ENCODE measurements around the gene TMEM164.
A peak's percentile ranks its signal among the peaks of the same experiment; 100 is the strongest.

The TMEM164 gene

DNA sequence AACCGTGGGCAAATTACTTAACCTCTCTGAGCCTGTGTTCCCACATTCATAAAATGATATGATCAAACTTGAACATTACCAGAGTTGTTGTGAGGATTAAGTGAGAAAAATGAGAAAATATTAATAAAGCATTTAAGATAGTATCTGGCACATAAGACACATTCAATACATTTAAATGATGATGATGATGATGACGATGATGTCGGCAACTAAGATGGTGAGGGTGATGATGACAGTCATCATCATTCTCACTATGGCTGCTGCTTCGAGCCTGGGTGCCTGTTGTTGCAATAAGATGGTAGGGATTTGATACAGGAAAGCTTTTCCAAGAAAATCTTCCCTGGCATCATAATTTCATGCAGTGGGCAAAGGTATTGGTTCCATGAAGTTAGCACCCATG, 11.1 kb downstream of the TMEM164 start:
- H3K9me3 ChIP-seq (ENCODE audit: control extremely low read depth in 1 of 5, control insufficient read depth in 4 of 5, insufficient read depth in 2 of 5, low read depth in 1 of 5, low read length in 4 of 5): no peaks in the 10 kb centered on the region
- POLR2A ChIA-PET: no interaction called here
- H3K27ac ChIP-seq (ENCODE audit: insufficient read depth in 1 of 2, low read depth in 1 of 2, low read length in 2 of 2, poor library complexity in 1 of 2, severe bottlenecking in 2 of 2): no peak overlapping the region
- WGBS (ENCODE audit: insufficient coverage): 80% methylated on average over 1 of the region's 4 CpGs
- H3K27me3 ChIP-seq (replicated peaks in 2 of 5; ENCODE audit: control insufficient read depth in 4 of 5, insufficient read depth in 5 of 5, low read length in 4 of 5): no peaks in the 10 kb centered on the region
- CTCF ChIA-PET: interaction anchor here (1.0 kb wide), 1 partner anchor 122 kb away, joined by 4 read pairs; no protein-coding TSS in a partner anchor
- H3K36me3 ChIP-seq (ENCODE audit: control insufficient read depth in 4 of 4, insufficient read depth in 4 of 4, low read length in 3 of 4): peaks cover 0 to 22% (median 6%) of the 10 kb centered on the region in 4 experiments
- H3K4me3 ChIP-seq (ENCODE audit: control insufficient read depth in 1 of 7, extremely low read depth in 1 of 7, insufficient read depth in 4 of 7, low read depth in 2 of 7, low read length in 6 of 7): no peak overlapping the region
- no peak for DNase-seq
- peaks cover 0 to 11% (median 7%) of the 10 kb centered on the region in 4 experiments for H3K4me1 ChIP-seq (ENCODE audit: control extremely low read depth in 1 of 4, control insufficient read depth in 4 of 4, insufficient read depth in 4 of 4, low read length in 3 of 4)

DNA sequence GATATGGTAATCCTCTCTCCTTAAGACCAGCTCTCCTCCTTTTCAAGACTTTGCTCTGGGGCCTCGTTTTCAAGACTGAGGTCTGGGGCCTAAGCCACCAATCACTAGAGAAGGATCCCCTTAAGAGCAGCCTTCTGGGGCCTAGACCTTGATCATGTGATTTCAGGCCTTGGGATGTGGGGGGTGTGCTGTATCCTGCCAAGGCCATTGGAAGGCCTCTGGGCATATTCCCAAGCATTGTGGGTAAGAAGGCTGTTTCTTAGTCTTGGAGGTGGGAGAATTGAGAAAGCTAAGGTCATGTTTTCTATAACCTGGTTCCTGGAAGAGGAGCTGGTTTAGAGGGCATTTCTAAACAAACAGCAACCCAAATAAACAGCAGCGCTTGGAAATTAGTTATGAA, 12.1 kb downstream of the TMEM164 start:
- POLR2A ChIA-PET: no interaction called here
- Histone ChIP-seq H3K27me3 (replicated peaks in 2 of 5; ENCODE audit: control insufficient read depth in 4 of 5, insufficient read depth in 5 of 5, low read length in 4 of 5) (no peaks in the 10 kb centered on the region), H3K4me3 (ENCODE audit: control insufficient read depth in 1 of 7, extremely low read depth in 1 of 7, insufficient read depth in 4 of 7, low read depth in 2 of 7, low read length in 6 of 7) (no peak overlapping the region), H3K36me3 (ENCODE audit: control insufficient read depth in 4 of 4, insufficient read depth in 4 of 4, low read length in 3 of 4) (peaks cover 0 to 26% (median 9%) of the 10 kb centered on the region in 4 experiments), H3K9me3 (ENCODE audit: control extremely low read depth in 1 of 5, control insufficient read depth in 4 of 5, insufficient read depth in 2 of 5, low read depth in 1 of 5, low read length in 4 of 5) (no peaks in the 10 kb centered on the region), H3K27ac (ENCODE audit: insufficient read depth in 1 of 2, low read depth in 1 of 2, low read length in 2 of 2, poor library complexity in 1 of 2, severe bottlenecking in 2 of 2) (no peak overlapping the region), H3K4me1 (ENCODE audit: control extremely low read depth in 1 of 4, control insufficient read depth in 4 of 4, insufficient read depth in 4 of 4, low read length in 3 of 4) (peaks cover 0 to 11% (median 7%) of the 10 kb centered on the region in 4 experiments)
- CTCF ChIA-PET: interaction anchor here (0.9 to 1.0 kb wide), 2 partner anchors 24 to 123 kb away, joined by 3 to 4 read pairs; no protein-coding TSS in a partner anchor
- no peak for DNase-seq
- WGBS (ENCODE audit: insufficient coverage): 44% methylated on average over 2 of the region's 2 CpGs

DNA sequence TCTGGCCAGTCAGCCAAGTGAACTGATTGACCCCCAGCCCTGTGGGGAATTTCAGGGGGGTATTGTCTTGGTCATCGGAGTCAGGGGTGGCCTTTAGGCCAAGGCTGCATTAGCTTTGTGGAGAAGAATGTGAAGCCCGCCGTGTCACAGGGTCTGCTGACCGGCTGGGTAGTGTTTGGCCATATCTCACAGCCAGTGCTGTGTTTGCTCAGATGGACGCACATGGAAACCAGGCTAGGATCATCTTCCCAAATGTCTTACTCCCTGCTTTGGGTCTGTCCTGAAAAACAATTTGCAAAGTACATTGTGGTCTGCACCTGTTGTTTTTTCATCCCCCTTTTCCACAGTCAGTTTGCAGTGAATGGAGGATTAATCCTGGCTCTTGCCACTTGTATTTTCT, 13.0 kb downstream of the TMEM164 start:
- no peak for DNase-seq
- Histone ChIP-seq H3K4me3 (ENCODE audit: control insufficient read depth in 1 of 7, extremely low read depth in 1 of 7, insufficient read depth in 4 of 7, low read depth in 2 of 7, low read length in 6 of 7) (no peak overlapping the region), H3K36me3 (ENCODE audit: control insufficient read depth in 4 of 4, insufficient read depth in 4 of 4, low read length in 3 of 4) (peaks cover 0 to 26% (median 11%) of the 10 kb centered on the region in 4 experiments), H3K27ac (ENCODE audit: insufficient read depth in 1 of 2, low read depth in 1 of 2, low read length in 2 of 2, poor library complexity in 1 of 2, severe bottlenecking in 2 of 2) (no peak overlapping the region), H3K9me3 (ENCODE audit: control extremely low read depth in 1 of 5, control insufficient read depth in 4 of 5, insufficient read depth in 2 of 5, low read depth in 1 of 5, low read length in 4 of 5) (no peaks in the 10 kb centered on the region), H3K4me1 (ENCODE audit: control extremely low read depth in 1 of 4, control insufficient read depth in 4 of 4, insufficient read depth in 4 of 4, low read length in 3 of 4) (peaks cover 0 to 11% (median 7%) of the 10 kb centered on the region in 4 experiments), H3K27me3 (replicated peaks in 2 of 5; ENCODE audit: control insufficient read depth in 4 of 5, insufficient read depth in 5 of 5, low read length in 4 of 5) (no peaks in the 10 kb centered on the region)
- ChIA-PET CTCF (no interaction called here), POLR2A (no interaction called here)
- WGBS (ENCODE audit: insufficient coverage): 78% methylated on average over 5 of the region's 5 CpGs

DNA sequence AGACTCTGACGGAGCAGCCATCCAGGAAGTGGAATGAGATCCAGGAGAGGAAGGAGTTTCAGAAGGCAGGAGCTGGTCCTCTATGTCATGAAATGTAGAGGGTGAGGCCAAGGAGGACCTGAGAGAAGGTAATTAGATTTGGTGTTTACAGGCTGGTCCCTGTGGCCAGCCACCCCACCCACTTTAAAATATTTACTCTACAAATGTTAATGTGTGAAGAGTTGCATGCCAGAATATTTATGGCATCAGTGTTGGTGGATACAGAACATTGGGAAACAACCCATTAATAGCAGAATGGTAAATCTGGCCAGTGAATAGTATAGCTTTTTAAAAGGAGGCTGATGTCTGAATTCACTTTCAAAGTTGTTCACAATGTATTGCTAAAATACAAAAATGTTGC, 17.6 kb downstream of the TMEM164 start:
- 90% methylated on average over 1 of the region's 1 CpG for WGBS (ENCODE audit: insufficient coverage)
- no peak overlapping the region for H3K27ac ChIP-seq (ENCODE audit: insufficient read depth in 1 of 2, low read depth in 1 of 2, low read length in 2 of 2, poor library complexity in 1 of 2, severe bottlenecking in 2 of 2)
- no peak overlapping the region for H3K4me3 ChIP-seq (ENCODE audit: control insufficient read depth in 1 of 7, extremely low read depth in 1 of 7, insufficient read depth in 4 of 7, low read depth in 2 of 7, low read length in 6 of 7)
- H3K36me3 ChIP-seq (ENCODE audit: control insufficient read depth in 4 of 4, insufficient read depth in 4 of 4, low read length in 3 of 4): peaks cover 0 to 25% (median 10%) of the 10 kb centered on the region in 4 experiments
- DNase-seq: no peak
- ChIA-PET CTCF (no interaction called here), POLR2A (no interaction called here)
- peaks cover 0 to 3% (median 0%) of the 10 kb centered on the region in 5 experiments for H3K27me3 ChIP-seq (replicated peaks in 2 of 5; ENCODE audit: control insufficient read depth in 4 of 5, insufficient read depth in 5 of 5, low read length in 4 of 5)
- H3K9me3 ChIP-seq (ENCODE audit: control extremely low read depth in 1 of 5, control insufficient read depth in 4 of 5, insufficient read depth in 2 of 5, low read depth in 1 of 5, low read length in 4 of 5): no peaks in the 10 kb centered on the region
- peaks cover 0 to 8% (median 5%) of the 10 kb centered on the region in 4 experiments for H3K4me1 ChIP-seq (ENCODE audit: control extremely low read depth in 1 of 4, control insufficient read depth in 4 of 4, insufficient read depth in 4 of 4, low read length in 3 of 4)

DNA sequence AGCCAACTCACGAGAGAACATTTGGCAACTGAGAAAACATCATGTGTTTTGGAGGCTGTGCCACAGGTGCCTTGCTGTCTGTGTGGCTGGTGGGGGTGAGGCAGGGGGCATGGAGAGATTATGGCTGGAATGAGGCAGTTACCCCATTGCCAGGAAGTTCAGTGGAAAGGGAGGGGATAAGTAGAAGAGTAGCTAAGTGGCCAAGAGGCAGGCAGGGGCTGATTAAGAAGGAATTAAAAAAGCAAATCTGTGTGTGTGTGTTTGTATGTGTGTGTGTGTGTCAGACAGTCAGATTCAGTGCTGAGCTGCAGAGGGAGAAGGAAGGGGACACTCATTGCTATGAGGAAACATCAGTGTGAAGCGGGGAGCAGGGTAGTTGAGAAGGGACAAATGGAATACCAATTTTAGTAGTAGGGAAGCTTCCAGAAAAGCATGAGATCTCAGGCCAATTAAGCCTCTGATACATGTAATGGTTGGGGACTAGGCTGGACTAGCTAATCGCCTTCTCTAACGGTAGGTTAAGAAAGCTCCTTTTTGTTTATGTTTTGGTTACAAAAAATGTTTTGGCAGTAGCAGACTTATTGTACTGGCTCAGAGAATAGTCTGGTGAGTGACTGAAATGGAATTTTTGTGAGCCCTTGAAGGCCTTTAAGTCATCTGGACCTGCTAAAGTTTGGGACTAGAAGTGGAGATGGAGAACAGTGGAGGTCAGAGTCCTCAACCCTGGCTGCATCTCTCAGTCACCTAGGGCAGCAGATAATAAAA, 18.5 kb downstream of the TMEM164 start:
- H3K9me3 ChIP-seq (ENCODE audit: control extremely low read depth in 1 of 5, control insufficient read depth in 4 of 5, insufficient read depth in 2 of 5, low read depth in 1 of 5, low read length in 4 of 5): no peaks in the 10 kb centered on the region
- no peak overlapping the region for H3K4me3 ChIP-seq (ENCODE audit: control insufficient read depth in 1 of 7, extremely low read depth in 1 of 7, insufficient read depth in 4 of 7, low read depth in 2 of 7, low read length in 6 of 7)
- no peak overlapping the region for H3K27ac ChIP-seq (ENCODE audit: insufficient read depth in 1 of 2, low read depth in 1 of 2, low read length in 2 of 2, poor library complexity in 1 of 2, severe bottlenecking in 2 of 2)
- WGBS (ENCODE audit: insufficient coverage): 91% methylated on average over 4 of the region's 4 CpGs
- H3K27me3 ChIP-seq (replicated peaks in 2 of 5; ENCODE audit: control insufficient read depth in 4 of 5, insufficient read depth in 5 of 5, low read length in 4 of 5): peaks cover 0 to 3% (median 0%) of the 10 kb centered on the region in 5 experiments
- ChIA-PET POLR2A (no interaction called here), CTCF (no interaction called here)
- H3K4me1 ChIP-seq (ENCODE audit: control extremely low read depth in 1 of 4, control insufficient read depth in 4 of 4, insufficient read depth in 4 of 4, low read length in 3 of 4): peaks cover 0 to 5% (median 2%) of the 10 kb centered on the region in 4 experiments
- peak in 2 of 3 donors; percentile 21 to 40 for DNase-seq
- peaks cover 0 to 25% (median 8%) of the 10 kb centered on the region in 4 experiments for H3K36me3 ChIP-seq (ENCODE audit: control insufficient read depth in 4 of 4, insufficient read depth in 4 of 4, low read length in 3 of 4)

DNA sequence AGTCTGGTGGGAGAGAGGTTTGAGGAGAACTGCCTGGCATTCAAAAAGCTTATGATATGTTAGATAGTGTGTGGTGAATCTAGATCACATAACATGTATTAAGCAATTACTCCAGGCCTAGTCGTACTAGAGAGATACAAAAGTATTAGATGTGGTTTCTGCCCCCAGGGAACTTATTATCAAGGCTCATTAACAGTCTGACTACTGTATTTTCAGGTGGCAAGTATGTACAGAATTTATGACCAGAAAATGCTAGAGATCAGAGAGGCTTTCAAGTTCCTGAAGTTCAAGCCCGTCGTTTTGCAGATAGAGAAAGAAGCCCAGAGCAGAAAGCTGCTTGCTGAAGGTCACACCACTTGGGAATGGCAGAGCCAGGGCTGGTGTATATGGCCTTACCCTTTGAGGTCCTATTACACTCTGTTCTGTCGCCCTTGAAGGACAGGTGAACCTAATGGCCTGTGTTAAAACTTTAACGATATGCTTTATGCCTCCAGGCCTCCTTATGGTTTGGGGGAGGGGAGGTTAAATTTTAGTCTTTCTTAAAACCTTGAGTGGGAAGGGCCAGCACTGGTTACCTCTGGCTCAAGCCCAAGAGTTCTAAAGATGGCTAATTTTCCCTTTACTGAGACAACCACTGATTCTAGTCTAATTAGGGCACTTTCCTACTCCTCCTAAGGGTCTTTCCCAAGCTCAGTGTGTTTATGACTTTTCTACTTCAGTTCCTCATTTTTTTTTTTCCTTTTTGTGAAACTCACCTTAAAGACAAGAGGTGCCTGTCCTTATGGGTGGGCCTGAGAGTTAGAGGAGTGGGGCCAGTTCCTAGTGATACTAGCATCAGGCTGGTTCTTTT, 19.9 kb downstream of the TMEM164 start:
- H3K27ac ChIP-seq (ENCODE audit: insufficient read depth in 1 of 2, low read depth in 1 of 2, low read length in 2 of 2, poor library complexity in 1 of 2, severe bottlenecking in 2 of 2): no peak overlapping the region
- no peak overlapping the region for H3K4me3 ChIP-seq (ENCODE audit: control insufficient read depth in 1 of 7, extremely low read depth in 1 of 7, insufficient read depth in 4 of 7, low read depth in 2 of 7, low read length in 6 of 7)
- peaks cover 0 to 3% (median 0%) of the 10 kb centered on the region in 5 experiments for H3K27me3 ChIP-seq (replicated peaks in 2 of 5; ENCODE audit: control insufficient read depth in 4 of 5, insufficient read depth in 5 of 5, low read length in 4 of 5)
- ChIA-PET CTCF (interaction anchor here (1.5 kb wide), 1 partner anchor 10 kb away, joined by 3 read pairs; no protein-coding TSS in a partner anchor), POLR2A (interaction anchor here (0.6 kb wide), 1 partner anchor 38 kb away, joined by 4 read pairs; no protein-coding TSS in a partner anchor)
- H3K9me3 ChIP-seq (ENCODE audit: control extremely low read depth in 1 of 5, control insufficient read depth in 4 of 5, insufficient read depth in 2 of 5, low read depth in 1 of 5, low read length in 4 of 5): no peaks in the 10 kb centered on the region
- H3K4me1 ChIP-seq (ENCODE audit: control extremely low read depth in 1 of 4, control insufficient read depth in 4 of 4, insufficient read depth in 4 of 4, low read length in 3 of 4): peaks cover 0 to 5% (median 2%) of the 10 kb centered on the region in 4 experiments
- DNase-seq: no peak
- peaks cover 0 to 24% (median 5%) of the 10 kb centered on the region in 4 experiments for H3K36me3 ChIP-seq (ENCODE audit: control insufficient read depth in 4 of 4, insufficient read depth in 4 of 4, low read length in 3 of 4)
- WGBS (ENCODE audit: insufficient coverage): 49% methylated on average over 3 of the region's 5 CpGs
